DND-41 (cell line): ENCODE data around the gene MMP11.

Experiments used
- ATAC-seq: fragments of 200-7000 bp; cut with Tn5 transposase; 3 replicates; pipeline ENCODE4 v1.9.1; 2021; ENCODE audit warnings: low read depth; ENCODE audit not compliant: insufficient read depth
- DNase-seq: peaks from one replicate; pipeline ENCODE4 v3.0.0-alpha.2; 2020
- H2AFZ ChIP-seq: 2 replicates; pipeline ENCODE4 v1.6.0; 2012; ENCODE audit warnings: low read depth, low read length
- H3K27ac ChIP-seq: 2 replicates; pipeline ENCODE4 v1.5.1; 2012; ENCODE audit warnings: low read length, inconsistent platforms
- H3K27me3 ChIP-seq: fragments of 200-600 bp; sonication (generic); 2 replicates; pipeline ENCODE4 v1.6.0; 2012; ENCODE audit warnings: low read length, mild to moderate bottlenecking, inconsistent platforms; ENCODE audit not compliant: insufficient read depth, poor library complexity
- H3K36me3 ChIP-seq: 2 replicates; pipeline ENCODE4 v1.5.1; 2012; ENCODE audit warnings: low read length, inconsistent platforms; ENCODE audit not compliant: insufficient read depth
- H3K4me1 ChIP-seq: 2 replicates; pipeline ENCODE4 v1.5.1; 2012; ENCODE audit warnings: mild to moderate bottlenecking, low read length; ENCODE audit not compliant: insufficient read depth
- H3K4me2 ChIP-seq: 2 replicates; pipeline ENCODE4 v1.6.0; 2012; ENCODE audit warnings: mild to moderate bottlenecking, moderate library complexity, low read length, inconsistent platforms; ENCODE audit not compliant: insufficient read depth
- H3K4me3 ChIP-seq, 2 experiments: fragments of 200-600 bp in 1 of 2; shearing (Covaris generic) in 1 of 2; 2 replicates each; pipeline ENCODE4 v1.5.1; 2012 to 2016; ENCODE audit warnings: inconsistent platforms in 2 of 2, low read length in 2 of 2, mild to moderate bottlenecking in 2 of 2, low read depth in 1 of 2, moderate library complexity in 1 of 2
- H3K79me2 ChIP-seq: 2 replicates; pipeline ENCODE4 v1.6.0; 2012; ENCODE audit warnings: low read length, inconsistent platforms; ENCODE audit not compliant: insufficient read depth
- H3K9ac ChIP-seq: 2 replicates; pipeline ENCODE4 v1.6.0; 2012; ENCODE audit warnings: low read depth, mild to moderate bottlenecking, inconsistent platforms, low read length, moderate library complexity
- H3K9me3 ChIP-seq: 2 replicates; pipeline ENCODE4 v1.5.1; 2012; ENCODE audit warnings: low read length, moderate library complexity, mild to moderate bottlenecking, inconsistent platforms; ENCODE audit not compliant: insufficient read depth, severe bottlenecking
- H4K20me1 ChIP-seq: 2 replicates; pipeline ENCODE4 v1.6.0; 2012; ENCODE audit warnings: low read length; ENCODE audit not compliant: insufficient read depth
- EZH2 ChIP-seq: IDR thresholded peaks from 3 replicates; pipeline ENCODE4 v1.6.1; 2012; ENCODE audit warnings: borderline replicate concordance, low read depth, mild to moderate bottlenecking, moderate library complexity, low read length, inconsistent platforms; ENCODE audit not compliant: severe bottlenecking
- TF ChIP-seq, protein P1 (sequence below): IDR thresholded peaks from 2 replicates; pipeline ENCODE4 v1.5.1; 2012; ENCODE audit warnings: borderline replicate concordance, low read length, moderate library complexity, mild to moderate bottlenecking; ENCODE audit not compliant: poor library complexity, severe bottlenecking; ENCODE audit errors: extremely low read depth

The MMP11 gene

DNA sequence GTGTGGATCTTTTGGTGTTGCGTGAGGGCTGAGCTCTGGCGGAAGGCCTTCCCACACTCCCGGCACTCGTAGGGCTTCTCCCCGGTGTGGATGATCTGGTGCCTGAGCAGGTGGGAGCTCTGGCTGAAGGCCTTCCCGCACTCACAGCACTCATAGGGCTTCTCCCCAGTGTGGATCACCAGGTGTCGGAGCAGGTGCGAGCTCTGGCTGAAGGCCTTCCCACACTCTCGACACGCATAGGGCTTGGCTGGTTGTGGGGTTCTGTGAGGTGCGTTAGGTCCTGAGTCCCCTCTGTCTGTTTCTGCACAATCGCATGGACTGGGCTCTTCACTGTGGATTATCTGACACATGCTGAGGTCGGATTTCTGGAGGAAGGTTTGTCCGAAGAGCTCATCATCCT is 28.2 kb upstream of the MMP11 start:
- ATAC-seq: no peak
- no peak for TF ChIP-seq EZH2
- TF ChIP-seq, protein P1, sequence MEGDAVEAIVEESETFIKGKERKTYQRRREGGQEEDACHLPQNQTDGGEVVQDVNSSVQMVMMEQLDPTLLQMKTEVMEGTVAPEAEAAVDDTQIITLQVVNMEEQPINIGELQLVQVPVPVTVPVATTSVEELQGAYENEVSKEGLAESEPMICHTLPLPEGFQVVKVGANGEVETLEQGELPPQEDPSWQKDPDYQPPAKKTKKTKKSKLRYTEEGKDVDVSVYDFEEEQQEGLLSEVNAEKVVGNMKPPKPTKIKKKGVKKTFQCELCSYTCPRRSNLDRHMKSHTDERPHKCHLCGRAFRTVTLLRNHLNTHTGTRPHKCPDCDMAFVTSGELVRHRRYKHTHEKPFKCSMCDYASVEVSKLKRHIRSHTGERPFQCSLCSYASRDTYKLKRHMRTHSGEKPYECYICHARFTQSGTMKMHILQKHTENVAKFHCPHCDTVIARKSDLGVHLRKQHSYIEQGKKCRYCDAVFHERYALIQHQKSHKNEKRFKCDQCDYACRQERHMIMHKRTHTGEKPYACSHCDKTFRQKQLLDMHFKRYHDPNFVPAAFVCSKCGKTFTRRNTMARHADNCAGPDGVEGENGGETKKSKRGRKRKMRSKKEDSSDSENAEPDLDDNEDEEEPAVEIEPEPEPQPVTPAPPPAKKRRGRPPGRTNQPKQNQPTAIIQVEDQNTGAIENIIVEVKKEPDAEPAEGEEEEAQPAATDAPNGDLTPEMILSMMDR: no peak

DNA sequence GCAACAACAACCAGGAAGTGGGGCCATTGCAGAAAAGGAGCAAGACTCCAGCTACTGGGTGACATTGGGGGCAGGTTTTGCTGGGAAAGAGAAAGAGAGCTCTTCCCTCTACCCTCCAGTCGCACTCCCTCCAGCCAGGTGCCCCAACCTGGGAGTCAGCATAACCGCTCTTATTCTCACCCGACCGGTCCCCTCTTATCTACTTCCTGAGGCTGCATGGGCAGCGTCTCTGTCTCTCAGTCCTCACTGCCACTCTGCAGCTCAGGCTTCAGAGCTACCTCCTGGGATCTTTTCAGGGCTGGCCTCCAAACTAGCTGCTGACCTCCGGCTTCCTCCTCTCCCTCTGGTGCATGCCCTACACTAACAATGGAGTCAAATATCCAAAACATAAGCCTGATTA is 26.9 kb upstream of the MMP11 start:
- peaks cover 15% of the 10 kb centered on the region for H3K79me2 ChIP-seq
- no peaks in the 10 kb centered on the region for H3K27me3 ChIP-seq
- H3K36me3 ChIP-seq: peaks cover 35% of the 10 kb centered on the region
- H3K4me3 ChIP-seq: no peak overlapping the region
- no peak overlapping the region for H3K27ac ChIP-seq
- H3K4me2 ChIP-seq: no peak overlapping the region
- peaks cover 13% of the 10 kb centered on the region for H3K4me1 ChIP-seq
- DNase-seq: no peak
- ATAC-seq: no peak
- peaks cover 3% of the 10 kb centered on the region; the same call in 1 of the 2 replicates for H4K20me1 ChIP-seq
- H3K9ac ChIP-seq: no peak overlapping the region
- no peak overlapping the region for H2AFZ ChIP-seq
- H3K9me3 ChIP-seq: no peaks in the 10 kb centered on the region
- no peak for TF ChIP-seq EZH2

More for the DNA sequence above, 28.2 kb upstream of the MMP11 start:
- H2AFZ ChIP-seq: no peak overlapping the region
- peaks cover 35% of the 10 kb centered on the region for H3K36me3 ChIP-seq
- H3K27ac ChIP-seq: no peak overlapping the region
- peaks cover 3% of the 10 kb centered on the region; the same call in 1 of the 2 replicates for H4K20me1 ChIP-seq
- H3K79me2 ChIP-seq: peaks cover 4% of the 10 kb centered on the region
- no peak for DNase-seq
- no peak overlapping the region for H3K4me2 ChIP-seq
- H3K4me3 ChIP-seq: no peak overlapping the region
- no peaks in the 10 kb centered on the region for H3K9me3 ChIP-seq
- no peaks in the 10 kb centered on the region for H3K27me3 ChIP-seq
- H3K4me1 ChIP-seq: peaks cover 1% of the 10 kb centered on the region
- H3K9ac ChIP-seq: no peak overlapping the region

DNA sequence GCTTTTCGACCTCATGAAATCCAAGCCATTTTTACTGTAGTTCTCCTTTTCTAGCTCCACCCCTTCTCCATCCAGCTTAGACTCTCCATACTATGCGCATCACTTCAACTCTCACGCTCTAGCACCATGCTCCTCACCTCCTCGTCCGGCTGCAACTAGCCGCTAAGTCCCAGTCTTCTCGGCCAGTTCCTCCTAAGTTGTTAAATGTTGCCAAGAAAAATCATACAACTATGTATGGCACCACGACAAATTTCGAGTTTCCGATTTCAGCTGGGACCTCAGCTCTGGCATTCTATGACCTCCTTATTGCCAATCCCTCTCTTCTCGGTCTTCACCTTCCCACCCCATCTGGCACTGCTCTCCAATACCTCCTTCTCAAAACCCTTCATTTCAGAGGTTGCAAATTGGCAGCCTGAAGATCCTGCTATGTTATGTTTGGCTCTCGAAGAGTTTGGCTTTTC is 22.8 kb upstream of the MMP11 start:
- H3K4me3 ChIP-seq: peak overlapping the region; percentile 74 to 93; a peak in 3 of 4 replicates

DNA sequence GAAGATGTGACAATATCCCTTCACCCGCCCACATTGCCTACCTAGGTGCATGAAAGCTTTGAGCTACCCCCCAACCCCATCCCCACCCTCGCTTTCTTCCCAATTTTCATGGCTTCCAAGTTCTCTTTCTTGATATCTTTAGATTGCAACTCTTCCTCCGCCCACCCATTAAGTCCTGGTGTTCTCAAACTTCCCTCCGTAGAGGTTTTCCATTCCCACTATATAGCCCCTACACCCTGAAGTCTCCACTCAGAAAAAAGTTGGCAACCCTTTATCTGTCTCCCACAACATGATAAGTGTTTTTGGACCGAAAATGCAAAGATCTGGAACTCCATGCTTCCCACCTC is 22.3 kb upstream of the MMP11 start:
- Histone ChIP-seq H3K4me2 (peak overlapping the region; percentile 99), H4K20me1 (no peaks in the 10 kb centered on the region), H3K36me3 (no peaks in the 10 kb centered on the region), H3K9ac (peak overlapping the region; percentile 88), H3K4me3 (peak overlapping the region; percentile 74 to 93), H3K4me1 (peaks cover 21% of the 10 kb centered on the region), H3K27me3 (no peaks in the 10 kb centered on the region), H3K79me2 (peaks cover 15% of the 10 kb centered on the region), H3K9me3 (no peaks in the 10 kb centered on the region), H3K27ac (peak overlapping the region; percentile 61), H2AFZ (peak overlapping the region; percentile 80)
- DNase-seq (no peak), ATAC-seq (no peak)
- TF ChIP-seq EZH2: no peak
- TF ChIP-seq, protein P1: no peak

More for the DNA sequence above, 22.8 kb upstream of the MMP11 start:
- peak overlapping the region; percentile 80; the same call in 1 of the 2 replicates for H2AFZ ChIP-seq
- H3K9me3 ChIP-seq: no peaks in the 10 kb centered on the region
- H3K79me2 ChIP-seq: peaks cover 15% of the 10 kb centered on the region
- H3K4me1 ChIP-seq: peaks cover 21% of the 10 kb centered on the region
- DNase-seq (no peak), ATAC-seq (no peak)
- peak overlapping the region; percentile 88 for H3K9ac ChIP-seq
- H3K27ac ChIP-seq: peak overlapping the region; percentile 61; the same call in 1 of the 2 replicates
- peaks cover 4% of the 10 kb centered on the region for H3K36me3 ChIP-seq
- TF ChIP-seq, protein P1: no peak
- no peak for TF ChIP-seq EZH2
- no peaks in the 10 kb centered on the region for H3K27me3 ChIP-seq
- peak overlapping the region; percentile 99 for H3K4me2 ChIP-seq
- H4K20me1 ChIP-seq: no peaks in the 10 kb centered on the region
